Measurements from ENCODE around the gene VWA5B1.

The VWA5B1 gene

GRCh38 chr1:20386323-20387081, 95.8 kb downstream of the VWA5B1 start:
- no peak for DNase-seq (ENCODE audit: low read depth in 3 of 3)

GRCh38 chr1:20389571-20389970, 98.9 kb downstream of the VWA5B1 start:
- DNase-seq (ENCODE audit: low read depth in 3 of 3), result no peak

DNA sequence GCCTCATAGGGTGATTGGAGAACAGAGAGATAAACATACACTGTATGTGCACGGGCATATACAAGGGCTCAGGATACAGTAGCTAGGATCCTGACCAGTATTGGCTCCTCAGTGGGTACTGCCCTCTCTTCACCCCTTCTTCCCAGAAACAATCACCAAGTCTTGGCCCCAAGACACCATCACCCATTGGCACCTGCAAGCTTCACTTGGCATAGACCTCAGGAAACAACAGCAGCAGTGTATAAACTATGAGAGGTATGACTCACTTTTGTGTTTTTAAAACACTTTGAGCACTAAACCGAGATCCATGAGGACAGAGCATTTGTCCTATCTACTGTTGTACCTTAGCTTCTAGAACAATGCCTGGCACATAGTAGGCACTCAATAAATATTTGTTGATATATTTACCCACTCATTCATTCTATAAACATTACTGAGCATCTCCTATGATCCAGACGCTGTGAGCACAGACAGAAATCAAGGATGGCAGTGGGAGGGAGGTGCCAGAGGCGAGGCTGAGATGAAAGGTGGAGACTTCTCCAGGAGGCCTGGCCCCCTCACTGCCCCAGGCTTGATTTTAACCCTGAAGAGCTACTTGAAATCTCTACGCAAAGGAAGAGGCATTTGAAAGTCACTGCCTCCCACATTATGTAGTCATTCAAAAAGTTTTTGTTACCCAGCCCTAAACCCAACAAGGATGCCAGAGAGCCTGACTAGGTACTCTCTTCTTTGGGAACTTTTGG, 100.1 kb downstream of the VWA5B1 start:
- no peak for DNase-seq (ENCODE audit: low read depth in 3 of 3)

- no peak for DNase-seq (ENCODE audit: low read depth in 3 of 3)
Measured at GRCh38 chr1:20395255-20395654, 104.6 kb downstream of the VWA5B1 start.

DNA sequence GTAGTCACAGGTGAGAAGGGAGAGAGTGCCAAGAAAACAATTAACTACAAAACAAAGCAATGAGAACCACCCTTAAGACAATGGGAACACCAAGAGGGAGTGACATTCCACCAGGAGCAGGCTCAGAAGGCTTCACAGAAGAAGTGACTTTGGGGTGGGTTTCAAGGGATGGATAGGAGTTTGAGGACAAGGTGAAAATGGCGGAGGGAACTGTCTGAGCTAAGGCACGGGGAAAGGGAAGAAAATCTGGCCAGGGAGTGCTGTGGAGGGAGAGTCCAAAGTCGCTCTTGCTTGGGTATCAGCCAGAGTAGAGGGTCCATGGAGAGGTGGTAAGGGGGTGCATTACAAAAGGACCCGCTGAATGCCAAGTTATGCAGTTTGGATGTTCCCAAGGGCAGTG, 108.1 kb downstream of the VWA5B1 start:
- DNase-seq (ENCODE audit: low read depth in 3 of 3), result no peak

GRCh38 chr1:20399196-20399595, 108.5 kb downstream of the VWA5B1 start:
- no peak for DNase-seq (ENCODE audit: low read depth in 3 of 3)

GRCh38 chr1:20399606-20400180, 109.0 kb downstream of the VWA5B1 start:
- no peak for DNase-seq (ENCODE audit: low read depth in 3 of 3)

- DNase-seq (ENCODE audit: low read depth in 3 of 3), result no peak
Measured at GRCh38 chr1:20400341-20401177, 109.9 kb downstream of the VWA5B1 start.

GRCh38 chr1:20401405-20402010, 110.8 kb downstream of the VWA5B1 start:
- no peak for DNase-seq (ENCODE audit: low read depth in 3 of 3)

DNA sequence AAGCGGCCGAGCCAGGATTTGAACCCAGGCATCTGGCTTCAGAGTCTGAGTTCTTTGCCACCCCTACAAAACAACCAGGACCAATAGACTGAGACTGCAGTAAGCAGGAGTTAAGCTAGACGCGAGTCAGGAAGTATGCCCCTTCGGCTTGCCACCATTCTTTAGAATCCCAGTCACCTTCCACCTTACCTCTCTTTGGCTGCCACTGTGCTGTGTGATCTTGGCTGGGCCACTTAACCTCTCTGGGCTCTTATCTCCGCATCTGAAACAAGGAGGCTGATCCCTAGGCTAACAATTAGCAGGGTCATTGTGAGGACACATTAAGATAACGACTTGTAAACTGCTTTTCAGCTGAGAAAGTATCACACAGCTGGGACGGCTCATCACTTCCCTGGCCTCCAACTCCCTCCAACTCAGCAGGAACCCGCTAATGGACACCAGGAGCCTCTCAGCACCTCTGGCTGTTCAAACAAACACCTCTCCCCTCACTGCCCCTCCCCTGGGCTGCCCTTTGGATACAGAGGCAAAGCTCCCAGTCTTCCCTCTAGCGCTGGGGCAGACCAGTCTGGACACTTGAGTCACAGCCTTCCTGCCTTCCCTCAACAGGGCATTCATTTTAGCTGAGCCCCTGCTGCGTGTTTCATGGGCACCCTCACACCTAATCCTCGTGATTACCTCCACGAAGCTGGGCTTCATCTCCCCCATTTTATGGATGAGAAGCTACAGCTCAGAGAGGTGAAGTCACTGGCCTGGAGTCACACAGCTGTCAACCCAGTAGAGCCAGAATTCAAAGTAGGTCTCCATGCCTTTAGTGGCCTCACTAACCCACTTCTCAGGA, 112.1 kb downstream of the VWA5B1 start:
- no peak for DNase-seq (ENCODE audit: low read depth in 3 of 3)

GRCh38 chr1:20403423-20404145, 112.9 kb downstream of the VWA5B1 start:
- DNase-seq (ENCODE audit: low read depth in 3 of 3), result no peak

DNA sequence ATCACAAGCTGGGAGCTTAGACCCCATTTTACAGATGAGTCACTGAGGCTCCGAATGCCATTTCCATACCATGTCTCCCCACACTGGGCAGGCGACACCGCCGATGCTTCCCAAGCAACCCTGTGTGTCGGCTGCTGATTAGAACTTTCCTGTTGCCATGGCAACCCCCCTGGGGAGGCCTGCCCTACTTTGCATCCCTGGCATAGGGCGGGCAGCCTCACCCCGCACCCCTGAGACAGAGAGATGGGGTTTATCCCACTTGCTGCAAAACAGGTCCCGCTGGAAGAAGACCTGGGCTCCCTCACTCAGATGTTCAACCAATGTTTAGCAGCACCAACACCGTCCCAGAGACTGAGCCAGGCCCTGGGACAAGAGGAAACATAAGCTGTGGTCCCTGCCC, 113.8 kb downstream of the VWA5B1 start:
- DNase-seq (ENCODE audit: low read depth in 3 of 3), result no peak
